GM19023 (cell line): ENCODE data around the gene MAB21L4.

Source experiments
- ATAC-seq: cut with Tn5 transposase; IDR thresholded peaks from one replicate; pipeline ENCODE4 v1.9.1; 2021; ENCODE audit warnings: mild to moderate bottlenecking, moderate library complexity; ENCODE audit not compliant: unreplicated experiment

The MAB21L4 gene

GRCh38 chr2:240925568-240926515 lies 29.9 kb upstream of the MAB21L4 start:
- no peak for ATAC-seq

GRCh38 chr2:240925191-240925567 lies 29.2 kb upstream of the MAB21L4 start:
- no peak for ATAC-seq

GRCh38 chr2:240922982-240923537 lies 27.1 kb upstream of the MAB21L4 start:
- no peak for ATAC-seq

- ATAC-seq = no peak
Measured at GRCh38 chr2:240922245-240922981, 26.5 kb upstream of the MAB21L4 start.

- no peak for ATAC-seq
Measured at GRCh38 chr2:240921995-240922244, 26.0 kb upstream of the MAB21L4 start.

- ATAC-seq = no peak
Measured at GRCh38 chr2:240921311-240921994, 25.5 kb upstream of the MAB21L4 start.

GRCh38 chr2:240920783-240921231 lies 24.9 kb upstream of the MAB21L4 start:
- no peak for ATAC-seq

GRCh38 chr2:240919786-240920782 lies 24.1 kb upstream of the MAB21L4 start:
- ATAC-seq = no peak

- ATAC-seq = no peak
Measured at GRCh38 chr2:240919161-240919781, 23.3 kb upstream of the MAB21L4 start.

- no peak for ATAC-seq
Measured at GRCh38 chr2:240918258-240919091, 22.5 kb upstream of the MAB21L4 start.

- ATAC-seq = no peak
Measured at GRCh38 chr2:240917684-240918257, 21.8 kb upstream of the MAB21L4 start.

- ATAC-seq = no peak
Measured at GRCh38 chr2:240917009-240917683, 21.2 kb upstream of the MAB21L4 start.

- no peak for ATAC-seq
Measured at GRCh38 chr2:240916571-240917008, 20.6 kb upstream of the MAB21L4 start.

- ATAC-seq = no peak
Measured at GRCh38 chr2:240915526-240916341, 19.8 kb upstream of the MAB21L4 start.

GRCh38 chr2:240914645-240915525 lies 18.9 kb upstream of the MAB21L4 start:
- ATAC-seq = no peak
